Panc1 (cell line): ENCODE measurements around the gene APRT.

Experiments used
- POLR2AphosphoS5 ChIP-seq: IDR thresholded peaks from 2 replicates; pipeline ENCODE4 v1.6.1; 2012; ENCODE audit warnings: mild to moderate bottlenecking, low read depth, low read length, moderate library complexity
- REST ChIP-seq, 2 experiments: IDR thresholded peaks; 2 replicates each; pipeline ENCODE4 v1.6.1; 2011 to 2012; ENCODE audit warnings: low read depth in 2 of 2, control low read depth in 1 of 2, low read length in 1 of 2, mild to moderate bottlenecking in 1 of 2, moderate library complexity in 1 of 2; ENCODE audit not compliant: insufficient read depth in 1 of 2
- SIN3A ChIP-seq: IDR thresholded peaks from 2 replicates; pipeline ENCODE4 v1.6.1; 2012; ENCODE audit warnings: low read depth, mild to moderate bottlenecking, low read length, moderate library complexity, borderline replicate concordance; ENCODE audit not compliant: insufficient read depth
- TF ChIP-seq, protein P1 (sequence below): fragments of 450-650 bp; IDR thresholded peaks from 2 replicates; pipeline ENCODE4 v1.5.1; 2017; ENCODE audit warnings: mild to moderate bottlenecking

DNA sequence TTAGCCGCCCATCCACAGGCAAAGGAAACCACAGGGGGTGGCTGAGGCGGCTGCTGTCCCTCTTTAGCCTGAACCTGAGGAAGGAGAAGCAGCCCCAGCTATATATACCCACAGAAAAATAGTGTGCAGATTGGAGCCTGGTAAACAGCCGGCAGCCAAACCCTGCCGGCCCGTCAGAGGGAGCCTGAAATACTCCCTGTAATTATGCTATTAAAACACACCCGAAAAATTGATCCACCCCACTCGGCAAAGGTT lies 33.5 kb downstream of the APRT start:
- TF ChIP-seq SIN3A, result no peak
- TF ChIP-seq REST (IDR thresholded peaks at IDR 0.05; ENCODE audit: insufficient read depth in 1 of 2, low read depth in 2 of 2, low read length in 1 of 2), result no peak
- TF ChIP-seq, protein P1, sequence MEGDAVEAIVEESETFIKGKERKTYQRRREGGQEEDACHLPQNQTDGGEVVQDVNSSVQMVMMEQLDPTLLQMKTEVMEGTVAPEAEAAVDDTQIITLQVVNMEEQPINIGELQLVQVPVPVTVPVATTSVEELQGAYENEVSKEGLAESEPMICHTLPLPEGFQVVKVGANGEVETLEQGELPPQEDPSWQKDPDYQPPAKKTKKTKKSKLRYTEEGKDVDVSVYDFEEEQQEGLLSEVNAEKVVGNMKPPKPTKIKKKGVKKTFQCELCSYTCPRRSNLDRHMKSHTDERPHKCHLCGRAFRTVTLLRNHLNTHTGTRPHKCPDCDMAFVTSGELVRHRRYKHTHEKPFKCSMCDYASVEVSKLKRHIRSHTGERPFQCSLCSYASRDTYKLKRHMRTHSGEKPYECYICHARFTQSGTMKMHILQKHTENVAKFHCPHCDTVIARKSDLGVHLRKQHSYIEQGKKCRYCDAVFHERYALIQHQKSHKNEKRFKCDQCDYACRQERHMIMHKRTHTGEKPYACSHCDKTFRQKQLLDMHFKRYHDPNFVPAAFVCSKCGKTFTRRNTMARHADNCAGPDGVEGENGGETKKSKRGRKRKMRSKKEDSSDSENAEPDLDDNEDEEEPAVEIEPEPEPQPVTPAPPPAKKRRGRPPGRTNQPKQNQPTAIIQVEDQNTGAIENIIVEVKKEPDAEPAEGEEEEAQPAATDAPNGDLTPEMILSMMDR, result no peak
- no peak for TF ChIP-seq POLR2AphosphoS5
